HG03575 (cell line): ENCODE results near the gene LSAMP.

Experiments
- ATAC-seq: cut with Tn5 transposase; IDR thresholded peaks from one replicate; pipeline ENCODE4 v1.9.1; 2021; ENCODE audit not compliant: unreplicated experiment, insufficient number of reproducible peaks, low FRiP score; ENCODE audit errors: extremely low read depth

LSAMP gene

DNA sequence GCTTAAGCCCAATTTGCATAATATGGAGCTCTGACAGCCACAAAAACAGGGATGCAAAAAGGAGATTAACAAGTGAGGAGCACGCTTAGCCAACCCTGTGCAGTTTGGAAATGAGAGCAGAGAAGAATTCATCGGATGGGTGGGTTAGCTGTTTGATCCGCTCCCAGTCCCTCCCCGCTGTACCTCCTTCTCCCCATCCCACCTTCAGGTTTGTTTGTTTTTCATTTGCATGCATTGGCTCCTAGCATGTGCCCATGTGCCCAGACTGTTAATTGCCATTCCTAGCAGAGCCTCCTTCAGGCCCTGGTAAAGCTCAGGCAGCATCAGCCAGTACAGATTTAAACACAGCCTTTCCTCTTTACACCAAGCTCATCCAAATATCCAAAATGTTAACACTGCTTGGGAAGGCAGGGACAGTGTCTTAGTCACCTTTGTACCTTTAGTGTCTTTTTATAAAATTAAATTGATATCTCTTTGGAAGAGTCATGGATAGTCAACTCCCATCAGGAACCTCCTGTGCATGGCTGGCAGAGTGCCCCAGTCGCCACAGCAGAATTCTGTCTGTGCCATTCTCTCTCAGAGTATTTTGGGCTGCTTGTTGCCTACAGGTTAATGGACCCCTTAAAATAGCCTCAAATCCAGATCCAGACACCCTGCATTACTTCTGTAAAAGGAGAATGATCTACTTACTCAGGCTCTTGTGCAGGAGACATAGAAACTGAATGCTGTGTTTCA, 244.2 kb downstream of the LSAMP start:
- no peak for ATAC-seq

DNA sequence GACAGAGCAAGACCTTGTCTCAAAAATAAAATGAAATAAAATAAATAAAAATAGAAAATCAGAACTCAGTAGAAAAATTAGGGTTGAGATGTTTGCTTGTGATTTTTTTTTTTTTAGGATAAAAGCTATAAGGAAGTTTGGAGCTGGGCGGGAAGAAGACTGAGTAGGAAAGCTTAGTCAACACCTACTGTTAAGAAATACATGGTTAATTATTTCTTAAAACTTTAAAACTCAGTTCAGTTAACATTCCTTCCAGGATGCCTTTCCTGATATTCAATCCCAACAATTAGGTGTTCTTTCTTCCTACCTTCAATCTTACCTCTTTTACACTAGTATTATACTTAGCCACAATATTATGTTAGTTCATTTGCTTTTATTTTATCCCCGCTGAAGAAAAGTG, 246.2 kb downstream of the LSAMP start:
- no peak for ATAC-seq

DNA sequence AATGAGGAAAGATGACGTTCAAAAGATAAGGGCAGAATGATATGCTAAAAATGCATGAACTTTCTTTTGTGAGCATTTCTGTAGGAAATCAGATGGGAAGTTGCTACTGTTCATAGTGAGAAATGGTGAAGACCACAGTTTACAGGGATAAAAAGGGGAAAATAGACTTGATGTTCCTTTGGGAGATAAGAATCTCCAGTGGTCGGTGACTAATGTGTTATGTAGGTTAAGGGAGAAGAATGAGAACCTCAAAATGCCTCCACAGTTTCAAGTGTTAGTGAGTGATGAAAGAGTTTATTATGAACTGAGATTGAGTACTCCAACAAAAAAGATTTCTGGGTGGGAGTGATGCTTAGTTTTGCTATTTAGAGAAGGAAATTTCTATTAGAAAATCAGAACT, 247.2 kb downstream of the LSAMP start:
- no peak for ATAC-seq

DNA sequence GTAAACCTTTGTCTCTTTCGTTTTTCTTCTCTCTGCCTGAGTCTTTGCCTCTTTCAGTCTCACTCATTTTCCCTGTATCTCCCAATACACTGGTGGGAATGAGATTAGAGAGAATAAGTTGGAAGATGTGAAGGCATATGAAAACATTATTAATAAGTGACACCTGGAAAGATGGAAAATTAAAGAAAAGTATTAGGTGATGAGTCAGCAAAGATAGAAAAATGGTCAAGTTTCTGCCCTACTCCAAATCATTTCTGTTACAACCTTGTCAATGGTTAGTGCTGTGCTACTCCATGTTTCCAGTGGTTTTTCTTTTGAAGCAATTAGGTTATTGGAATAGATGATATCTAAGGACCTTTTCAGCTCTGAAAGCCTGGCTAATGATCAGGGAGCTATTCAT, 252.8 kb downstream of the LSAMP start:
- no peak for ATAC-seq

DNA sequence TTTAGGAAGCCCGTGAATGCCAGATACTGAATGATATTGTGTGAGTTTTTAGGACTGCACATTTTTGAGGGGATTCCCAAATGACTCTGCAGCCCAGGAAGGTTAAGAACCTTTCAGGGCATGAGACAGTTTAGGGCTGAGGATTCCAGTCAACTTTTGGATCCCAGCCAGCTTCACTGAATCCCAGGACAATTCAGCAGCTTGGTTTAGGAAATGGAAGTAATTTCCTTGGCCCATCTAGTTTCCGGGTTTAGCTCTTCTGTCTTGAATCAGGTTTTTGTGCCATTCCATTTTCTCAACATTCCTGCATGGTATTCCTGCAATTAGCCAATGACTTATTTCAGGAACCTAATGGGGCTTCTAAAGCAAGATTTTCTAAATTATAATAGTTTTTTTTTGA, 253.9 kb downstream of the LSAMP start:
- no peak for ATAC-seq

DNA sequence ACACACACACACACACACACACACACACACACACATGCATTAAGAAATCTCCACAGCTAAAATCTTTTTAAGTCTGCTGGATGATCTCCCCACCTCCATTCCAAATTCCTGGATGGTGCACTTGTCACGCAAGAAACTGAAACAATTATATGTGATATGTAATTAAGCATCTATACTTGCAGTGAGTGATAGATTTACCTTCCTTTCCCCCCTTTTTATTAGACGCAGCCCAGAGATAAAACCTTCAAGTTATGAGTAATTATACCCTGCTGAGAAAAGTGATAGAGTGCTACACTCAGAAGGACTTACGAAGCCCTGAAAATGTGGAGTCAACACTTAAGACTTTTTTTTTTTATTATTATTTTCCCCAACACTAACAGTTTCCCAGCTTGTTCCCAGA, 255.2 kb downstream of the LSAMP start:
- ATAC-seq: no peak

DNA sequence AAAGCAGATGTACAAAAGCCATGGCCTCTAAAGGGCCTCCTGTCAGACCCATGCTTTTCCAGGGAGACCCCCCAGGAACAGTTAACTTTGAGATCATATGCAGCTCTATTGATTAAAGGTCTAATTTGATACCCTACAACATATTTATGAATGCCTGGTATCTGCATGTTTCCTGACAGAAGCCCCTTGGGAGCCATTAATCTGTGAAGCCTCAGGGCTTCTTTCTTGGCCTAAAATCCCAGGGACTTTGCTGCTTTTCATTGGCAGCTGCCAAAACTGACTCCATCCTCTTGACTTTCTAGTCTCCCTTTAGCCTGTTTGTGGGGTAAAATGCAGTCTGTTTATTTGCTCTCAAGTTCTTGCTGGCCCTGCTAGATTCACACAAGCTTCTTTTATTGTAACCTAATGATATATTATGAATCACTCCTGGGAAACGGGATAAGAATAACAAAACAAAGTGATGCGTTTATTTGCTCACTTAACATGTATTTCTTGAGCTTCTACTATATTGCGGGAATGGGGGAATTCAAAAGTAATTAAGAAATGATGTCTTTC, 257.0 kb downstream of the LSAMP start:
- no peak for ATAC-seq

DNA sequence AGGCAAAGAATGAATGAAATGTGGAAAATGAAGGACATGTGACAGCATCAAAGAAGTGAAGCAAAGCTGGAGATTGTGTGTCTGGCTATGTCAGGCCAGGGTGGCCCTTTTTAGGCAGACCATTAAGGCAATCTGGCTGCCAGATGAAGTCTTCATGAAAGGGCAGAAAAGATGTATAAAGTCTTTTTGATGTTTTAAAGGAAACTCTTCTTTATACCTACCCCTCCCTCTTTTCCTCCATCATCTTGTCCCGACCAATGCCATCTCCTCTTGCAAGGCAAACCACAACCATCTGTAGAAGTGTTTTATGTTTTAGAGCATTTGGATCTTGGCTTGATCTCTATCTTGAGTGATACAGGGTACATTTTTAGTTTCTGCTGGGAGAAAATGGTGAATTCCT, 259.2 kb downstream of the LSAMP start:
- ATAC-seq: no peak

DNA sequence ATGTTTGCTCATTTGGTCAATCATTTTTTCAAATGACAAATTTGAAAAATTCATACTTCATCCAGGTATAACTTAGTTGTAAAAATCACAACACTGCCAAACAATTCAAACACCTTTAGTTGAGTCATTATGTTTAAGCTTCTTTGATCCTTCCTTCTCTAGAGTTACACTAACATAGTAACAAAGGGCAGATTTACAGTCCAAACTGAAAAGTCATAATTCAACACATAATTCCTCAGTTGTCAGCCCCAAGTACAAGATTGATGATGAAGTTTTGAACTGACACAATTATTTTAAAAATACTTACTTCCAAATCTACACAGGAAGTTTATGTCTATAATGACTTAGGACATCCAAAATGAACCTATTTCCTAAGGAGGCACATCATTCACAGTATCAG, 264.1 kb downstream of the LSAMP start:
- no peak for ATAC-seq

DNA sequence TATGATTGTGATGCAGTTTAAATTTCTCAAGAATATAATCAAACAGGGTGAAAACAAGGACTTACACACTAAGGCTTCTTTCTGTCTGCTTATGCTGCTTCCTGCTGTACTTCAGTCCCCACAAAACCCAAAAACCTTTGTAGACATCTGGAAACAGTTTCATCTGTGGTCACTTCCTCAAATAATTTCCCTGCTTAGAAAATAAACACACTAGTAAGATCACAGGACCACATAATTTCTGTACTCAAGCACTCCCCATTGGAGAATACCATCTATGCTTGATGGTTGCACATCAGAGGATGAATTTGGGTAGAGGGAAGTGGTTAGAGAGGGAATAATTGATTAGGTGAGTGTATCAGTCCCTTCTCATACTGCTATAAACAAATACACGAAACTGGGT, 266.2 kb downstream of the LSAMP start:
- no peak for ATAC-seq

DNA sequence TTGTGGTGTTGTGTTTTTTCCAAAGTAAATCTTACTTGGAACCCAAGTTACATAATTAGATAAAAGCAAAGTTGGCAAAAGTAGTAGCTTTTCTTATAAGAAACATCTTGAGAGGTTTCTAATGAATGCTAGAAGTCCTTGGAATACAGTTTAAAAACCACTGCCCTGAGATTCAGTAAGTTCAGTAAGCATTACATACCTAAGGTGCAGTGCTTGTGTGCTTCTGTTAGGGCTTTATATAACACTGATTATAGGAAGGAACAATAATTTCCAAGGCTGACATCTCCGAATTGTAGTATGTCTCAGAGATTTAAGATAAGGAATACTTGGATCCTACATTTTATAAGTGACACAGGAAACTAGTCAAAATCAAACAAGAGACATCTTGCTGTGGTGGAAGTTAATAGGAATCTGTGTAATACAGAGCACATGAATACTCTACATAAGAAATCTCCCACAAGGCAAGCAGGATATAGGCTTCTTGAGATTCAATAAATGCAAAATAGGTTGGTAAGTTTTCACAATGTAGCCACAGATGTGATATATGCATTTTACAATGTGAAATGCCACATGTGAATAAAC, 268.2 kb downstream of the LSAMP start:
- ATAC-seq: no peak

DNA sequence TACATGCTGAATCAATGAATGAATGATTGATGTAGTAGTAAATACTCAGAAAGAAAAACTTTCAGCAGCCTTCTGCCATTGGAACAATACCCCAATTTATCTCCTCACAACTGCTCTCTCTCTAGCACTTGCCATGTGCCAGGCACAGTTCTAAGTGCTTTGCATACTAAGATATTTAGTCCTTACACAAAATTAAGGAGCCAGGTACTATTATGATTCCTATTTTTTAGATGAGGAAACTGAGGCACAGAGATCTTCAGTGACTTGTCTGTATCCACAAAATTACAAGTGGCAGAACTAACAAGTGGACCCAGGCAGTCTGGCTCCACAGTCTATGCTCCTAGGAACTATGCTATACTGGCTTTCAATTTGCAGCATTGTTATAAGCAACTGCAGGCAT, 279.2 kb downstream of the LSAMP start:
- no peak for ATAC-seq

DNA sequence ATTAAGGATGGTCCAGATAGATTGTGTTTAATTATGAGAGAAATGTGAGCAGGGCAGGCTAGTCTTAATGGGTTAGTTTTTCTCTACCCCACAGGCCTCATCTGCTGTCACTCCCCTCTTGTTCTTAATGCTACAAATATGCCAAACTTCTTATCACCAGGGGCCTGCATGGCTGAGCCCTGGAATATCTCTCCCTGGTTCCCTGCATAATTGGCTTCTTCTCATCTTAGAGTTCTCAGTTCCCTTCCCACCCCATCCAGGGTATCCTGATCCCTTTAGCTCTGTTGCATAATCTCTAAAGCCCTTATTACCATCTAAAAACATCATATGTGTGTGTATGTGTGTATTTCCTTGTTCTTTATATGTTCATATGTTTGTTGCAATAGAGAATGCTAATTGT, 279.6 kb downstream of the LSAMP start:
- ATAC-seq: no peak

DNA sequence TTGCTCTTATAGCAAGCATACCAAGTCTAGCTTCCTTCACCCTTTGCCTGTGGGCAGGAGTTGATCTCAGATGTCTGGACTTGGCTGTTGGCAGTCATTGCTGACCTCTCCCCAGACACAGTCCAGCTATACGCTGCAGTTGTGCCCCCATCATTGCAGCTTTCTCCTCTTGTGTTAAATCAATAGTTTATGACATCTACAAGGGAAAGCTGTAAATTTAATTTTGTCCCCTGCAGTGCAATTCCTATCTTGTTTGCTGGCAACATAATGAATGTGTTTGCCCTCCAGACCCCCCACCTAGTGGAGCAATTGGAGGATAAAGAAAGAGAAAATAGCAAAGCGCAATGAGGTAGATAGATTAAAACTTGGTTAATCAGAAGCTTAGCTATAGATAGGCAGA, 280.2 kb downstream of the LSAMP start:
- no peak for ATAC-seq

DNA sequence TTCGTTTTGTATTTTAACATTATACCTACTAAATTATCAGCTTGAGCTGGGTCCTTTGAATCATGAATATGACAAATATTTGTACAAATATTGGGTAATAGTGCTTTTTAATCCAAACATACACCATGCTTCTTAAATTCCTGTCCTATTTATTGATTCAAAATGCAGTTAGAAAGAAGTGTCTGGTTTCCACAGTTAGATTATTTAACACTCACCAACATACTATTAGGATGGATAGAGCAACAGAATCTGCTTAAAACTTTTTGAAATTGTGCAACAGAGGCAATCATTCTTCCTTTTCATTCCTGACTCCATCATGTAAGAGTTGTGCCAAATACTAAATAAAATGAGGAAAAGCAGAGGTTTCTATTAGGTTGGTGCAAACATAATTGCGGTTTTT, 281.2 kb downstream of the LSAMP start:
- no peak for ATAC-seq

DNA sequence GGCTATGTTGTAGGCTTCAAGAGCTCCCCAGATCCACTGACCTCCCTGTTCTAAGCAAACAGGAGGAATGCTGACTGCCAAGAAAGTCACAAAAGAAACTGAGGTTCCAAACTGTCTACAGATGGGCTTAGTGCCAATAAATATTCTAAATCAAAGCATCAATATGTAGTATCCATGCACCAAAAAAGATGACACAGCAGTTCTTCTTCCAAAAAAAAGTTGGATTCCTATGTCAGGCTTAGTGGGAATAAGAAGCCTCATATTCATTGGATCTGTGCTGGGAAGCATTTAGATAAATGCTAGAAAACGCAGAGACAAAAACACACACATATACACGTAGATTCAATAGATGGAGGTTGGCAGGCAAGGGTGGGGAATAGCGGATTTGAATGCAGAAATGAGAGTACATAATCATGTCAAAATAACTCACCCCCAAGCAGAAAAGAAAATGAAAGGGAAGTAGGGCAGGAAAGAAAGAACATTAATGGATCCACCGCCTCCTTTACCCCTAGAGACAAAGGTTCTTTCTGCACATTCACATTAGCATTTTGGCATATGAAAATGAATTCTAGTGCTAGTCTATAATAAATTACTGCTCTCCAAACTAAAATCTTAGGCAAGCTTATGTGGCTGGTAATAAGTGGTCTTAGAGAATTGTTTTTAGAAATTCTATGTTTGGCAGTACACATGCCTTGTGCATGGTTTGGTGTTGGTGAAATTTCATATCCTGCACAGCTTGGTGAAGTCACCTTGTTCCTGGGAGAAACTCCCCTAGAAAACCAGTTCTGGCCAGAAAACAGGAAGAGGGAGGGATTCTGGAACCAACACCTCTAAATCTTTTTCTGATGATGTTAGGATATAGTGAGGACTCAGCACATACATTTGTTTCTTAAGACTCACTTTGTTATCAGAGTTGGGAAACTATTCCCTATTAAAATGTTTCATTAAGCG, 283.4 kb downstream of the LSAMP start:
- ATAC-seq: no peak

DNA sequence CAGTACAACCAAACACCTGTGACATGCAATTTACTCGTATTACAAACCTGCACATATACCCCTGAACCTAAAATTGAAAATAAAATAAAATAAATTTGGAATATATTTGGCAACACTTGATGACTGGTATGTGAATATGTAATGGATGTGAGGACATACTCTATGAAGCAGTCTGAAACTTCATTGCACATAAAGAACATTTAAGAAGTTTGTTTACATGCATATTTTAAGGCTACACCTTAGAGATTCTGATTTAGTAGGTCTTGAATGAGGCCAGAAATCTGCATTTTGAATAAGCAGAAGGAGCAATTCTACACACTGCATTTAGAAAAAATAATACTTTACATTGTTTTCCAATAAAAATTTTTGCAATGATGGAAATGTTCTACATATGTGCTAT, 284.7 kb downstream of the LSAMP start:
- ATAC-seq: no peak

DNA sequence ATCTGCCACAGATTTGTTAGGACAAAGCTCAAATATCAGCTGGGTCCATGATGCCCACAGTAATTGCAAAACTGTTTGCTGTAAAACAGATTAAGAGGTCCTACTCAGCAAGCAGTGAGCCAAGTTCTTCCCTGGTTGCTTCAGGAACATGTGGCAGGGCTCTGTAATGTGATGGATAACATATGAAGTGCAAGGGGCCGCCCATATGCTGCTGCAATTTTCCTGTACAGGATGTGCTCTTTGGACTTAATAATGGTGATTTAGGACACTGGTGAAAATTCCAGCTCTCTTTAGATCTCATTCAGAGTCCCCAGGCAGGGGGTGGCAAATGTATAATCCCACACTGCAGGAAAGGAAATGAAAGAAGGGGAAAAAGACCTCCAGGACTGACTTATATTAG, 289.4 kb downstream of the LSAMP start:
- no peak for ATAC-seq

DNA sequence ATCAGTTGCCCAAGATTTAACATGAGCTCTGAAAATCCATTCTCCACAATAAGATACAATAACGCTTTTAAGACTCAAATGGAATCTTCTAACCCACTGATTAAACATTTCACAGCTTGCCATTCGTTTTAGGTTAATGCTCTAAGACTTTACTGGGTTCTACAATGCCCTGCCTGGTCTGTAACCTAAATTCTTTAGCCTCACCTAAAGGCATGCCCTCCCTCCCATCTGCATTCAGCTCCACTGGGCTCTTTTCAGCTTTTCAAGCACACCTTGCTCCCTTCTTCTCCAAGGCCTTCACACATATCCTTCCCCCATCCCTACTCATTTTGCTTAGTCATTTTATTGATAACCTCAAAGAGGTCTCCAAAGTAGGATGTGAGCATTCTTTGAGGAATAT, 290.9 kb downstream of the LSAMP start:
- no peak for ATAC-seq

DNA sequence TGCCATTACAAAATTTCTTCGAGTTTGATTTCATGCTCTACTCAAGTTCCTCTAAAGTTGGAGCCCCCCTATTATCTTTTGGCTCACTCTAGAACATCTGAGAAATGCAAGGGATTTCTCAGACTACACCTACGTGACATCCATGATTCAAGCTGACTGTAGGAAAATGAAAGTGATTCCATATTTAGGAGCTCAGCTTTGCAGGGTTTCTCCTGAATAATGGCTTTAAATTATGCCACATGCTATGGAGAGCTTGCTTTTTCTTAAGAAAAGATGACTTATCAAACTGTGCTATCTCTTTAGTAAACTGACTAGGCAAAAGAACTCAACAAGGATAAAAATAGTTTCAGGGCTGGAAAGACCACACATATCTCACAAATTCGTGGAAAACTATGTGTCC, 292.1 kb downstream of the LSAMP start:
- ATAC-seq: no peak
